Loucy (cell line): ENCODE data around the gene ABCB6.

Experiments used
- H2AFZ ChIP-seq: fragments of 200-600 bp; sonication (generic); 2 replicates; pipeline ENCODE4 v1.6.0; 2016; ENCODE audit warnings: antibody characterized with exemption, mild to moderate bottlenecking, low read length, moderate library complexity
- H3F3A ChIP-seq: fragments of 200-600 bp; 2 replicates; pipeline ENCODE4 v1.6.0; 2016; ENCODE audit warnings: antibody characterized with exemption, low read depth, mild to moderate bottlenecking
- H3K27me3 ChIP-seq: fragments of 200-600 bp; sonication (generic); 2 replicates; pipeline ENCODE4 v1.6.1; 2014; ENCODE audit warnings: low read length, mild to moderate bottlenecking; ENCODE audit not compliant: insufficient read depth, poor library complexity, severe bottlenecking
- H3K36me3 ChIP-seq: fragments of 200-600 bp; sonication (generic); 2 replicates; pipeline ENCODE4 v1.6.1; 2016; ENCODE audit warnings: low read length; ENCODE audit not compliant: insufficient read depth
- H3K4me1 ChIP-seq: fragments of 200-600 bp; sonication (generic); 2 replicates; pipeline ENCODE4 v1.5.1; 2014; ENCODE audit warnings: low read length, mild to moderate bottlenecking; ENCODE audit not compliant: insufficient read depth, poor library complexity, severe bottlenecking
- H3K4me2 ChIP-seq: fragments of 200-600 bp; sonication (generic); 2 replicates; pipeline ENCODE4 v1.6.0; 2014; ENCODE audit warnings: antibody characterized with exemption, low read length, low read depth, mild to moderate bottlenecking; ENCODE audit not compliant: poor library complexity, severe bottlenecking
- H3K4me3 ChIP-seq: fragments of 200-600 bp; sonication (generic); 2 replicates; pipeline ENCODE4 v1.5.1; 2014; ENCODE audit warnings: low read length, mild to moderate bottlenecking, mixed read lengths; ENCODE audit not compliant: poor library complexity, severe bottlenecking
- H3K79me2 ChIP-seq: fragments of 200-600 bp; sonication (generic); 2 replicates; pipeline ENCODE4 v1.6.1; 2014; ENCODE audit warnings: low read length; ENCODE audit not compliant: insufficient read depth
- H3K9ac ChIP-seq: fragments of 200-600 bp; sonication (generic); 2 replicates; pipeline ENCODE4 v1.6.0; 2014; ENCODE audit warnings: mild to moderate bottlenecking, low read depth, low read length, moderate library complexity; ENCODE audit not compliant: poor library complexity, severe bottlenecking
- H3K9me2 ChIP-seq: fragments of 200-600 bp; sonication (generic); replicated peaks from 2 replicates; pipeline ENCODE4 v1.6.1; 2016; ENCODE audit warnings: low read depth, low read length, mixed read lengths
- H3K9me3 ChIP-seq: fragments of 200-600 bp; sonication (generic); 2 replicates; pipeline ENCODE4 v1.6.1; 2014; ENCODE audit warnings: mild to moderate bottlenecking, antibody characterized with exemption, low read length, low read depth; ENCODE audit not compliant: insufficient read depth
- H4K20me1 ChIP-seq: fragments of 200-600 bp; sonication (generic); 2 replicates; pipeline ENCODE4 v1.6.0; 2014; ENCODE audit warnings: antibody characterized with exemption, low read length, mild to moderate bottlenecking; ENCODE audit not compliant: insufficient read depth, poor library complexity, severe bottlenecking
- EZH2phosphoT487 ChIP-seq: fragments of 200-600 bp; IDR thresholded peaks from 2 replicates; pipeline ENCODE4 v1.6.1; 2018; ENCODE audit warnings: antibody characterized with exemption, mild to moderate bottlenecking, moderate library complexity, borderline replicate concordance
- TF ChIP-seq, protein P1 (sequence below): fragments of 200-600 bp; sonication (generic); conservative IDR thresholded peaks from 2 replicates; pipeline ENCODE4 v1.5.1; 2014; ENCODE audit warnings: mild to moderate bottlenecking, antibody characterized with exemption, low read length

The ABCB6 gene

GRCh38 chr2:219254590-219255201, 35.9 kb upstream of the ABCB6 start:
- H3F3A ChIP-seq, result no peaks in the 10 kb centered on the region
- peaks cover 45% of the 10 kb centered on the region for H3K27me3 ChIP-seq
- no peaks in the 10 kb centered on the region for H4K20me1 ChIP-seq
- TF ChIP-seq, protein P1, sequence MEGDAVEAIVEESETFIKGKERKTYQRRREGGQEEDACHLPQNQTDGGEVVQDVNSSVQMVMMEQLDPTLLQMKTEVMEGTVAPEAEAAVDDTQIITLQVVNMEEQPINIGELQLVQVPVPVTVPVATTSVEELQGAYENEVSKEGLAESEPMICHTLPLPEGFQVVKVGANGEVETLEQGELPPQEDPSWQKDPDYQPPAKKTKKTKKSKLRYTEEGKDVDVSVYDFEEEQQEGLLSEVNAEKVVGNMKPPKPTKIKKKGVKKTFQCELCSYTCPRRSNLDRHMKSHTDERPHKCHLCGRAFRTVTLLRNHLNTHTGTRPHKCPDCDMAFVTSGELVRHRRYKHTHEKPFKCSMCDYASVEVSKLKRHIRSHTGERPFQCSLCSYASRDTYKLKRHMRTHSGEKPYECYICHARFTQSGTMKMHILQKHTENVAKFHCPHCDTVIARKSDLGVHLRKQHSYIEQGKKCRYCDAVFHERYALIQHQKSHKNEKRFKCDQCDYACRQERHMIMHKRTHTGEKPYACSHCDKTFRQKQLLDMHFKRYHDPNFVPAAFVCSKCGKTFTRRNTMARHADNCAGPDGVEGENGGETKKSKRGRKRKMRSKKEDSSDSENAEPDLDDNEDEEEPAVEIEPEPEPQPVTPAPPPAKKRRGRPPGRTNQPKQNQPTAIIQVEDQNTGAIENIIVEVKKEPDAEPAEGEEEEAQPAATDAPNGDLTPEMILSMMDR, result no peak
- TF ChIP-seq EZH2phosphoT487, result no peak
- H3K9me2 ChIP-seq, result no peaks in the 10 kb centered on the region
- peak overlapping the region; percentile 42 for H2AFZ ChIP-seq
- H3K4me1 ChIP-seq, result peaks cover 33% of the 10 kb centered on the region
- H3K4me2 ChIP-seq, result peak overlapping the region; percentile 85
- no peak overlapping the region for H3K9ac ChIP-seq
- no peaks in the 10 kb centered on the region for H3K36me3 ChIP-seq
- H3K4me3 ChIP-seq, result peak overlapping the region; percentile 73
- no peaks in the 10 kb centered on the region for H3K79me2 ChIP-seq
- no peaks in the 10 kb centered on the region for H3K9me3 ChIP-seq

- Histone ChIP-seq H2AFZ (peak within 1 kb of the TSS; percentile 42), H3K79me2 (no peaks in the 10 kb centered on the region), H3K9me2 (no peaks in the 10 kb centered on the region), H3K4me2 (peak within 1 kb of the TSS; percentile 85), H3K9ac (peak within 1 kb of the TSS; percentile 47), H3K9me3 (no peaks in the 10 kb centered on the region), H3K36me3 (no peaks in the 10 kb centered on the region), H3F3A (no peaks in the 10 kb centered on the region), H3K27me3 (peaks cover 45% of the 10 kb centered on the region), H3K4me3 (peak within 1 kb of the TSS; percentile 73), H4K20me1 (peaks cover 2% of the 10 kb centered on the region), H3K4me1 (peaks cover 41% of the 10 kb centered on the region)
- no peak for TF ChIP-seq EZH2phosphoT487
- TF ChIP-seq, protein P1, result no peak
These were observed 35.2 kb upstream of the ABCB6 start, which contains the start of gene TUBA4A for GRCh38 chr2:219253753-219254589. Gene TUBA4A, minus strand, starts transcription at chr2:219253918. Its CDS starts 60 bp downstream, at chr2:219253858.

DNA sequence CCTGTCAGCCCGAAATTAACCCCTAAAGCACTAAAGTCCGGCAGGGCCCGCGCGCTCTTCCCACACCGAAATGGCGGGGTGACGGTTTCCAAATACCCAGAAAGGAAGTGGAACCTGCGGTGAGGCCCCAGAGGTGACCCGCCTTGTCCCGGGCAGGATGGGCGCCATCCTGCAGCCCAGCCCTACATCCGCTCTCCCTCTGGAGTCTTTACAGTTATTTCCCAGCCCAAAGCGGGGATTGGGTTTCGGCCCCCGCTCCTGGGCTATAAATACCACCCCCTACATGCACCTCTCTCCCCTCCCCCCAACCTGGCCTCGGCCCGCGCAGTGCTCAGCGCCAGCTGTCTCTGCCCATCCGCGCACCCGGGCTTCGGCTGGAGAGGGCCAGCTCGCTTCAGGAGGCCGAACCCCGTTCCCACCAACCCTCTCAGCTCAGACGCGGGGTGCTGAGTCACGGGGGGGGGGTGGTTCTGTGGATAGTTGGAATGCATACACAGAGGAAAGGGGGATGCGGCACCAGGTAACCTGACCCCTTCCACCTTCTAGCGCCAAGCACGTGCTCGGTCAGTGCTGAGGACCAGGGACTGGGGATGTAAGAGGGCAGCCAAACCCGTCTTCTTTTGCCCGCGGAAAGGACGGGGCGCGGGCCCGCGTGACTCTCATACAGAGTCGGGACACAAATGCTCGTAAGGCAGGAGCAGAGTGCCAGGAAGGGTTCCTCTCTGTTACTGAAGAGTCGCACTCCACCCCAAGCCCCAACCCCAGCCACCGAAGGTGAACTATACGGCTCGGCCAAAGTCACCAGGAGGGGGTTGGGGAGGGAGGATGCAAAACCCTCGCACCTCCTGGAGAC, 34.4 kb upstream of the ABCB6 start, which contains the start of gene TUBA4B:
Gene TUBA4B (plus strand): TSS at position 344 of the 853 bp plus-strand sequence. CDS start 165 bp downstream, at position 509.
- Histone ChIP-seq H3K4me1 (peaks cover 49% of the 10 kb centered on the region), H3K4me2 (peak within 1 kb of the TSS; percentile 85), H3K9ac (peak within 1 kb of the TSS; percentile 47), H3K4me3 (peak within 1 kb of the TSS; percentile 73), H4K20me1 (peaks cover 8% of the 10 kb centered on the region), H3K27me3 (peaks cover 45% of the 10 kb centered on the region), H3F3A (no peaks in the 10 kb centered on the region), H2AFZ (peak within 1 kb of the TSS; percentile 42), H3K79me2 (no peaks in the 10 kb centered on the region), H3K9me2 (no peaks in the 10 kb centered on the region), H3K9me3 (no peaks in the 10 kb centered on the region), H3K36me3 (no peaks in the 10 kb centered on the region)
- TF ChIP-seq, protein P1, result no peak
- TF ChIP-seq EZH2phosphoT487, result no peak
